IMR-90 (cell line): ENCODE results near the gene SOS1. TPM values are rescaled to one million over a fixed set of nuclear protein-coding genes. Genes with fewer than 3 reads are reported as not detected.

Experiments
- ATAC-seq: fragments of 200-7000 bp; cut with Tn5 transposase; 2 replicates; pipeline ENCODE4 v1.9.1; 2020; ENCODE audit warnings: low read depth, mild to moderate bottlenecking, moderate library complexity
- BruUV-seq: library from RNA; stranded (reverse); fragments of 400-500 nt; replicated peaks from 2 replicates; lab custom pipeline; 2021; lab: Mats Ljungman, UMichigan
- CTCF ChIA-PET: fragments of 300-600 bp; formaldehyde crosslinking; extraction: SDS; loops from one replicate; lab custom pipeline; 2021; ENCODE audit warnings: antibody characterized with exemption; lab: Yijun Ruan, JAX
- POLR2A ChIA-PET: fragments of 300-600 bp; sonication (Branson Sonifier 250); formaldehyde crosslinking; loops from one replicate; lab custom pipeline; 2022; ENCODE audit warnings: antibody characterized with exemption; ENCODE audit not compliant: unreplicated experiment; lab: Charles Lee
- DNase-seq: peaks from one replicate; pipeline ENCODE4 v3.0.0; 2013
- H2AFZ ChIP-seq: replicated peaks from 2 replicates; pipeline ENCODE3; 2013; ENCODE audit warnings: low read length, mild to moderate bottlenecking; ENCODE audit not compliant: poor library complexity
- H2AK5ac ChIP-seq: 2 replicates; pipeline ENCODE4 v1.6.1; 2013; ENCODE audit warnings: low read depth, low read length, inconsistent platforms
- H2AK9ac ChIP-seq: replicated peaks from 2 replicates; pipeline ENCODE3; 2013; ENCODE audit warnings: mild to moderate bottlenecking, low read depth, low read length, moderate library complexity; ENCODE audit not compliant: poor library complexity
- H2BK120ac ChIP-seq: 2 replicates; pipeline ENCODE4 v1.6.1; 2013; ENCODE audit warnings: low read depth, low read length, inconsistent platforms
- H2BK15ac ChIP-seq: 3 replicates; pipeline ENCODE4 v1.6.1; 2013; ENCODE audit warnings: low read depth, low read length, inconsistent platforms
- H2BK20ac ChIP-seq: 2 replicates; pipeline ENCODE4 v1.6.1; 2013; ENCODE audit warnings: low read depth, mild to moderate bottlenecking, inconsistent platforms, low read length, moderate library complexity
- H2BK5ac ChIP-seq: 2 replicates; pipeline ENCODE4 v1.6.1; 2013; ENCODE audit warnings: mild to moderate bottlenecking, low read depth, low read length, inconsistent platforms; ENCODE audit not compliant: poor library complexity, severe bottlenecking
- H3K14ac ChIP-seq: replicated peaks from 2 replicates; pipeline ENCODE4 v1.6.1; 2013; ENCODE audit warnings: low read depth, low read length, inconsistent platforms
- H3K18ac ChIP-seq: 2 replicates; pipeline ENCODE4 v1.6.1; 2013; ENCODE audit warnings: low read depth, low read length, control low read depth
- H3K23ac ChIP-seq: 2 replicates; pipeline ENCODE4 v1.6.1; 2013; ENCODE audit warnings: low read depth, low read length, inconsistent platforms
- H3K27ac ChIP-seq: 2 replicates; pipeline ENCODE4 v1.5.1; 2013; ENCODE audit warnings: mild to moderate bottlenecking, control low read depth, low read length; ENCODE audit not compliant: insufficient read depth
- H3K27me3 ChIP-seq: 2 replicates; pipeline ENCODE4 v1.6.1; 2013; ENCODE audit warnings: low read length; ENCODE audit not compliant: control insufficient read depth, insufficient read depth
- H3K36me3 ChIP-seq: 2 replicates; pipeline ENCODE4 v1.6.1; 2013; ENCODE audit warnings: low read length, mixed read lengths; ENCODE audit not compliant: control insufficient read depth, insufficient read depth
- H3K4ac ChIP-seq: 2 replicates; pipeline ENCODE4 v1.6.1; 2013; ENCODE audit warnings: low read depth, low read length, inconsistent platforms
- H3K4me1 ChIP-seq: 2 replicates; pipeline ENCODE4 v1.6.1; 2013; ENCODE audit warnings: low read length, mixed read lengths; ENCODE audit not compliant: control insufficient read depth, insufficient read depth
- H3K4me2 ChIP-seq: 2 replicates; pipeline ENCODE4 v1.6.1; 2013; ENCODE audit warnings: low read depth, mild to moderate bottlenecking, control low read depth, low read length, moderate library complexity
- H3K4me3 ChIP-seq: 2 replicates; pipeline ENCODE4 v1.5.1; 2013; ENCODE audit warnings: low read depth, mild to moderate bottlenecking, control low read depth, low read length, moderate library complexity; ENCODE audit not compliant: insufficient read depth
- H3K56ac ChIP-seq: 2 replicates; pipeline ENCODE4 v1.6.1; 2013; ENCODE audit warnings: low read length, inconsistent platforms; ENCODE audit not compliant: insufficient read depth; ENCODE audit errors: extremely low read depth
- H3K79me1 ChIP-seq, 2 experiments: 2 replicates each; pipeline ENCODE4 v1.6.1; 2013; ENCODE audit warnings: low read length in 2 of 2, inconsistent platforms in 1 of 2, low read depth in 1 of 2
- H3K9ac ChIP-seq: 2 replicates; pipeline ENCODE4 v1.6.1; 2013; ENCODE audit warnings: low read depth, low read length, control low read depth
- H3K9me1 ChIP-seq: 2 replicates; pipeline ENCODE4 v1.6.1; 2013; ENCODE audit warnings: low read length, inconsistent platforms; ENCODE audit not compliant: insufficient read depth
- H3K9me3 ChIP-seq: 2 replicates; pipeline ENCODE4 v1.6.1; 2013; ENCODE audit warnings: low read length; ENCODE audit not compliant: control insufficient read depth, insufficient read depth
- H4K20me1 ChIP-seq: 2 replicates; pipeline ENCODE4 v1.6.1; 2013; ENCODE audit warnings: low read length, inconsistent platforms; ENCODE audit not compliant: insufficient read depth
- H4K5ac ChIP-seq: 2 replicates; pipeline ENCODE4 v1.6.1; 2013; ENCODE audit warnings: mild to moderate bottlenecking, low read depth, low read length, control low read depth
- H4K8ac ChIP-seq, 2 experiments: 2 replicates each; pipeline ENCODE4 v1.6.1; 2013; ENCODE audit warnings: low read depth in 2 of 2, low read length in 2 of 2, control low read depth in 1 of 2, inconsistent platforms in 1 of 2
- H4K91ac ChIP-seq: 2 replicates; pipeline ENCODE4 v1.6.1; 2013; ENCODE audit warnings: low read depth, low read length, inconsistent platforms; ENCODE audit not compliant: insufficient read depth
- BHLHE40 ChIP-seq: fragments of 150-350 bp; IDR thresholded peaks from 2 replicates; pipeline ENCODE4 v1.6.1; 2016; ENCODE audit warnings: mild to moderate bottlenecking, low read depth, low read length
- CHD1 ChIP-seq: IDR thresholded peaks from 2 replicates; pipeline ENCODE4 v1.6.1; 2012; ENCODE audit warnings: low read depth, low read length, improper control_type of control experiment
- CTCF ChIP-seq: conservative IDR thresholded peaks from 2 replicates; pipeline ENCODE4 v1.5.1; 2012; ENCODE audit warnings: mild to moderate bottlenecking, low read depth, low read length, improper control_type of control experiment
- FOS ChIP-seq: fragments of 150-350 bp; IDR thresholded peaks from 2 replicates; pipeline ENCODE4 v1.6.1; 2016; ENCODE audit warnings: low read depth, low read length
- MAFK ChIP-seq: IDR thresholded peaks from 2 replicates; pipeline ENCODE4 v1.6.1; 2012; ENCODE audit warnings: low read depth, low read length, improper control_type of control experiment
- MXI1 ChIP-seq: IDR thresholded peaks from 2 replicates; pipeline ENCODE4 v1.6.1; 2012; ENCODE audit warnings: low read depth, mild to moderate bottlenecking, low read length, moderate library complexity, borderline replicate concordance
- NFE2L2 ChIP-seq: fragments of 150-350 bp; IDR thresholded peaks from 2 replicates; pipeline ENCODE4 v1.6.1; 2016; ENCODE audit warnings: low read depth, mild to moderate bottlenecking, low read length
- RCOR1 ChIP-seq: IDR thresholded peaks from 2 replicates; pipeline ENCODE4 v1.6.1; 2012; ENCODE audit warnings: mild to moderate bottlenecking, low read length, improper control_type of control experiment; ENCODE audit not compliant: insufficient replicate concordance
- RFX5 ChIP-seq: IDR thresholded peaks from 2 replicates; pipeline ENCODE4 v1.8.0; 2012; ENCODE audit warnings: low read depth, mild to moderate bottlenecking, low read length, moderate library complexity
- WGBS, 2 experiments: methylation state at CpG; one replicate each; pipeline versions ENCODE4 v1.1.5 to v1.1.7; 2013; ENCODE audit warnings: missing lambda C conversion rate in 2 of 2; ENCODE audit not compliant: insufficient read length in 1 of 2; ENCODE audit errors: extremely low coverage in 2 of 2; 5-methylcytosine and 5-hydroxymethylcytosine counted together
- dilution Hi-C: fragments of 300-500 bp; cut with HindIII; formaldehyde crosslinking; loops from one replicate; pipeline ENCODE4 v1.14.3; 2018; ENCODE audit warnings: low sequenced_read_pairs; ENCODE audit not compliant: unreplicated experiment
- in situ Hi-C: fragments of 300-500 bp; cut with MboI; formaldehyde crosslinking; loops from 3 replicates; pipeline ENCODE4 v1.14.3; 2019; ENCODE audit warnings: low sequenced_read_pairs, inconsistent platforms, mixed read lengths
- intact Hi-C: fragments of 100-400 bp; cut with micrococcal nuclease; formaldehyde crosslinking; loops from 2 replicates; pipeline ENCODE4 v1.10.0; 2022
- polyA plus RNA-seq, 3 experiments: library from polyadenylated mRNA; depleted of rRNA; stranded (reverse); fragments of >200 nt; gene quantifications; 2 replicates each; pipeline ENCODE4 v1.2.3, GENCODE V29; 2012; ENCODE audit warnings: low replicate concordance in 1 of 3
- total RNA-seq: library from RNA; depleted of rRNA; stranded (reverse); fragments of >200 nt; gene quantifications from 2 replicates; pipeline ENCODE4 v1.2.3, GENCODE V29; 2012
- TF ChIP-seq, protein P1 (sequence below): fragments of 150-350 bp; IDR thresholded peaks from 2 replicates; pipeline ENCODE4 v1.6.1; 2016; ENCODE audit warnings: low read depth, mild to moderate bottlenecking, low read length, moderate library complexity, borderline replicate concordance

Gene SOS1
- total and polyA plus RNA-seq, 2 of the 4 experiments (the other 2 are of a cell fraction) = 8.2 to 11.2 TPM

DNA sequence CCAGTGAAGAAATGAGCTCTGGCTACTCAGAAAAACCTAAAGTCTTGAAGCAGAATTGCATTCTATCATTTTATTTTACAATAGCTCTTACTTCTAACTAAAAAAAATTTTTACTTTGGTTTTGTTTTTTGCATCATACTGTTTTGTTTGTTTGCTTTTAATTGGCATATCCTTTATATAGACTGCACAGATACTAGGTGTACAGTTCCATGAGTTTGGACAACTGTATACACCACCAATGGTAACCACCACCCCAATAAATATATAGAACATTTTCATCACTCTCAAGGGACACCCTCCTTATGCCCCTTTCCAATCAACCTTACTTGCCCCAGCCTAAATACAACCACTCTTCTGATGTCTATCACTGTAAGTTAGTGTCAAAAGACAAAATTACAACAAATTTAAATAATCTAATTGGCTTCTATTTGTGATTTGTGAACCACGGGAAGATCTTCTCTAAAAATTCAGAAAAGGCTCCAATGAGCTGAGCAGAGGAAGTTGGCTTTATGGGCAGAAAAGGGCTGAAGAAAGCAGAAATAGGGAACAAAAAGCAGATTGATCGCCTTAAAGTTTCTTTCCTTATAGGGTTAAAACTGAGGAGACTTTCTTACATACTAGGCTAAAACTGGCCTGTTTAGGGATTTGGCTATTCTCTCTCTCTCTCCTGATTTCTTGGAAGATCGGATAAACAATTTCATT lies 22.2 kb upstream of the SOS1 start:
- H3K56ac ChIP-seq = no peak overlapping the region
- dilution Hi-C loops (no loop called here), intact Hi-C loops (no loop called here), in situ Hi-C loops (no loop called here)
- no peak overlapping the region for H4K5ac ChIP-seq
- no peak overlapping the region for H2BK120ac ChIP-seq
- no peak overlapping the region for H3K23ac ChIP-seq
- H2AFZ ChIP-seq = no peak overlapping the region
- no peaks in the 10 kb centered on the region for H4K20me1 ChIP-seq
- H3K4me2 ChIP-seq = no peak overlapping the region
- H3K18ac ChIP-seq = no peak overlapping the region
- H3K9me3 ChIP-seq = no peaks in the 10 kb centered on the region
- H2BK20ac ChIP-seq = no peak overlapping the region
- DNase-seq (no peak), ATAC-seq (no peak)
- H3K4me1 ChIP-seq = no peaks in the 10 kb centered on the region
- no peak overlapping the region for H3K27ac ChIP-seq
- no peak overlapping the region for H2BK15ac ChIP-seq
- no peak for TF ChIP-seq BHLHE40
- TF ChIP-seq MXI1 = no peak
- TF ChIP-seq, protein P1, sequence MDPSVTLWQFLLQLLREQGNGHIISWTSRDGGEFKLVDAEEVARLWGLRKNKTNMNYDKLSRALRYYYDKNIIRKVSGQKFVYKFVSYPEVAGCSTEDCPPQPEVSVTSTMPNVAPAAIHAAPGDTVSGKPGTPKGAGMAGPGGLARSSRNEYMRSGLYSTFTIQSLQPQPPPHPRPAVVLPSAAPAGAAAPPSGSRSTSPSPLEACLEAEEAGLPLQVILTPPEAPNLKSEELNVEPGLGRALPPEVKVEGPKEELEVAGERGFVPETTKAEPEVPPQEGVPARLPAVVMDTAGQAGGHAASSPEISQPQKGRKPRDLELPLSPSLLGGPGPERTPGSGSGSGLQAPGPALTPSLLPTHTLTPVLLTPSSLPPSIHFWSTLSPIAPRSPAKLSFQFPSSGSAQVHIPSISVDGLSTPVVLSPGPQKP = no peak
- TF ChIP-seq FOS = no peak
- no peak for TF ChIP-seq CTCF
- TF ChIP-seq RFX5 = no peak
- no peak for TF ChIP-seq RCOR1
- TF ChIP-seq MAFK = no peak
- TF ChIP-seq CHD1 = no peak
- TF ChIP-seq NFE2L2 = no peak
- no peak overlapping the region for H3K14ac ChIP-seq
- H2AK5ac ChIP-seq = no peak overlapping the region
- no peak overlapping the region for H3K9ac ChIP-seq
- H4K91ac ChIP-seq = no peak overlapping the region
- CTCF ChIA-PET = no interaction called here
- H3K79me1 ChIP-seq = no peaks in the 10 kb centered on the region
- peaks cover 3% of the 10 kb centered on the region; the same call in 1 of the 2 replicates for H3K27me3 ChIP-seq
- no TSS peak for BruUV-seq
- H2BK5ac ChIP-seq = no peak overlapping the region
- POLR2A ChIA-PET = no interaction called here
- no peak overlapping the region for H3K4ac ChIP-seq
- H3K36me3 ChIP-seq = no peaks in the 10 kb centered on the region
- H3K9me1 ChIP-seq = no peaks in the 10 kb centered on the region
- no peak overlapping the region for H2AK9ac ChIP-seq
- no peak overlapping the region for H3K4me3 ChIP-seq
- WGBS, 2 experiments = no CpG with 5 or more reads among the region's 3 CpGs
- H4K8ac ChIP-seq = no peak overlapping the region
